ENCODE measurements around the gene C8G.
A peak's percentile ranks its signal among the peaks of the same experiment; 100 is the strongest.

Gene C8G

GRCh38 chr9:136955202-136955942 is 10.3 kb downstream of the C8G start:
- DNase-seq, result no peak

- no peak for DNase-seq
Measured at GRCh38 chr9:136955943-136956335, 10.9 kb downstream of the C8G start.

- no peak for DNase-seq
Measured at GRCh38 chr9:136956604-136957003, 11.6 kb downstream of the C8G start.

GRCh38 chr9:136957461-136957860 is 12.4 kb downstream of the C8G start:
- DNase-seq, result no peak

GRCh38 chr9:136957901-136958300 is 12.9 kb downstream of the C8G start:
- DNase-seq, result no peak

GRCh38 chr9:136958473-136958872 is 13.4 kb downstream of the C8G start:
- no peak for DNase-seq

GRCh38 chr9:136958898-136959850 is 14.1 kb downstream of the C8G start:
- no peak for DNase-seq

GRCh38 chr9:136960212-136960937 is 15.3 kb downstream of the C8G start:
- DNase-seq, result no peak

- no peak for DNase-seq
Measured at GRCh38 chr9:136960938-136961275, 15.9 kb downstream of the C8G start.

- no peak for DNase-seq
Measured at GRCh38 chr9:136961279-136962065, 16.4 kb downstream of the C8G start.

GRCh38 chr9:136962163-136962562 is 17.1 kb downstream of the C8G start:
- no peak for DNase-seq

- DNase-seq, result no peak
Measured at GRCh38 chr9:136962701-136963248, 17.7 kb downstream of the C8G start.

GRCh38 chr9:136963341-136963740 is 18.3 kb downstream of the C8G start:
- DNase-seq, result no peak

GRCh38 chr9:136963751-136964150 is 18.7 kb downstream of the C8G start:
- no peak for DNase-seq

- DNase-seq, result no peak
Measured at GRCh38 chr9:136964171-136964689, 19.2 kb downstream of the C8G start.

- DNase-seq, result no peak
Measured at GRCh38 chr9:136964833-136965422, 19.9 kb downstream of the C8G start.

GRCh38 chr9:136965771-136966484 is 20.9 kb downstream of the C8G start:
- DNase-seq, result peak in 1 of 2 experiments; percentile 29

- DNase-seq, result no peak
Measured at GRCh38 chr9:136968333-136969127, 23.5 kb downstream of the C8G start.

- DNase-seq, result no peak
Measured at GRCh38 chr9:136969150-136969549, 24.1 kb downstream of the C8G start.

- DNase-seq, result no peak
Measured at GRCh38 chr9:136969774-136970173, 24.7 kb downstream of the C8G start.

Data from activated CD4-positive, alpha-beta T cell treated with anti-CD3 and anti-CD28 coated beads, Interleukin-2, amount 50 U/mL, for 48 hours (primary cell).